Measurements from ENCODE around the gene EMSY. TPM values are rescaled to one million over a fixed set of nuclear protein-coding genes. Genes with fewer than 3 reads are reported as not detected.
A peak's percentile ranks its signal among the peaks of the same experiment; 100 is the strongest.

The EMSY gene
- total and polyA plus RNA-seq, 8 donors = 18.2 to 43.9 (median 36.9) TPM

DNA sequence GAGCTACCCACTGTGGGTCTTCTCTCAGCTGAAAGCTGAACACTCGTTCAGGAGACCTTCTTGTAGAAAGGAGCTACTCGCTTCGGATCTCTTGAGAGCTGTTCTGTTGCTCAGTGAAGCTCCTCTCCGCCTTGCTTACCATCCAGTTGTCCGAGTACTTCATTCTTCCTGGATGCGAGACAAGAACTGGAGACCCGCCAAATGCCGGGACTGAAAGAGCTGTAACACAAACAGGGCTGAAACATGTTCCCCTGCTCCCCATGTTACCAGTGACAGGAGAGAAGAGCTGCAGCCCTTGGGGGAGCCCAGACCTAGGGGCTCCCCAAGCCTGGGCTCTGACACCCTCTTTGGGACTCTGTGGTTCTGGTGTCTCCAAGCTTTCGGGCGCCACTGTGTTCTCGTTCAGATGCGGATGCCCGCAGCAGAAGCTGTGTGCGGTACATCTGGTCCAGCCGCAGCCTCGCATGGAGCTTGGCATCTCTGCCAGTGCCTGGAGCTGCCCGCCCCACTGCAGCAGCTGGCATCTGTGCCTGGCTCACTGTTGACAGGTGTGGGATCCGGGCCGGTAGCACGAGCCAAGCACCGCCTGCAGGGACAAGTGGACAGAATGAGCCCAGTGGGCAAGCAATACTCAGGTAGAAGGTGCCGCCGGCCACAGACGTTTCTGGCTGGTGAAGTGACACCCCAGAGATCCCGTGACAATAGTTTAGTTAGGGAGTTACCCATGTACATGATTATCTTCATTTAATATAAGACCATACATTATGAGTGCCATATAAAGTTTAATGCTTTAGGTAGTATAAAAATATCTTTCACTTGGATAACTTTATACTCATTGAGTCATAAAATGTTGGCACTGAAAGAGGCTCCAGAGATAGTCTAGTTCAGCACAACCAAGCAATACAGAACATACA, 49.1 kb downstream of the EMSY start:
- ATAC-seq (no peak), DNase-seq (peak in 1 of 4 donors; percentile 76)
- Histone ChIP-seq H3K4me1 (no peaks in the 10 kb centered on the region), H3K27ac (no peak overlapping the region), H3K36me3 (peaks cover 0 to 47% of the 10 kb centered on the region in 2 donors), H3K9me3 (no peaks in the 10 kb centered on the region), H3K4me3 (no peak overlapping the region), H3K27me3 (no peaks in the 10 kb centered on the region)
- intact Hi-C loops (cut with DNase I) = no loop called here
- TF ChIP-seq, protein P1, sequence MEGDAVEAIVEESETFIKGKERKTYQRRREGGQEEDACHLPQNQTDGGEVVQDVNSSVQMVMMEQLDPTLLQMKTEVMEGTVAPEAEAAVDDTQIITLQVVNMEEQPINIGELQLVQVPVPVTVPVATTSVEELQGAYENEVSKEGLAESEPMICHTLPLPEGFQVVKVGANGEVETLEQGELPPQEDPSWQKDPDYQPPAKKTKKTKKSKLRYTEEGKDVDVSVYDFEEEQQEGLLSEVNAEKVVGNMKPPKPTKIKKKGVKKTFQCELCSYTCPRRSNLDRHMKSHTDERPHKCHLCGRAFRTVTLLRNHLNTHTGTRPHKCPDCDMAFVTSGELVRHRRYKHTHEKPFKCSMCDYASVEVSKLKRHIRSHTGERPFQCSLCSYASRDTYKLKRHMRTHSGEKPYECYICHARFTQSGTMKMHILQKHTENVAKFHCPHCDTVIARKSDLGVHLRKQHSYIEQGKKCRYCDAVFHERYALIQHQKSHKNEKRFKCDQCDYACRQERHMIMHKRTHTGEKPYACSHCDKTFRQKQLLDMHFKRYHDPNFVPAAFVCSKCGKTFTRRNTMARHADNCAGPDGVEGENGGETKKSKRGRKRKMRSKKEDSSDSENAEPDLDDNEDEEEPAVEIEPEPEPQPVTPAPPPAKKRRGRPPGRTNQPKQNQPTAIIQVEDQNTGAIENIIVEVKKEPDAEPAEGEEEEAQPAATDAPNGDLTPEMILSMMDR (IDR thresholded peaks at IDR 0.05) = no peak

DNA sequence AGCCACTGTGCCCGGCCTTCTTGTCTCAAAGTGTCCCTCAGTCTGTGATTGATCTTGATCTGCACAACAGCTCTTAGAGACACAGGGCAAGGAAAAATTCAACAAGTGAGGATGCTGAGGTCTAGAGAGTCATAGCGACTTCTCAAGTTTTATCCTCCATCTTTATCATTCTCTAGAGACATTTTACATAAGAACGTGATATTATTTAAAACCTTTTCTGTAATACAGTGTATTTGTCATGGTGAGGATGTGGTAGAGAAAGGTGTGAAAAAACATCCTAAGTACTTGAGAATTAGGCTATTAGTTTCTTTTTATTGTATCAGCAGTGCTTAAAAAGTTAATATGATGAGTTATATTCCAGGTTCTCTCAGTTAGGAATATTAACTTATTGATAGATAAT, 50.2 kb downstream of the EMSY start:
- H3K27ac ChIP-seq = no peak overlapping the region
- H3K27me3 ChIP-seq = no peaks in the 10 kb centered on the region
- DNase-seq (no peak), ATAC-seq (no peak)
- H3K36me3 ChIP-seq = peaks cover 0 to 48% of the 10 kb centered on the region in 2 donors
- no peaks in the 10 kb centered on the region for H3K9me3 ChIP-seq
- H3K4me3 ChIP-seq = no peak overlapping the region
- H3K4me1 ChIP-seq = no peaks in the 10 kb centered on the region
- intact Hi-C loops (cut with DNase I) = no loop called here
- TF ChIP-seq, protein P1 (IDR thresholded peaks at IDR 0.05) = no peak

DNA sequence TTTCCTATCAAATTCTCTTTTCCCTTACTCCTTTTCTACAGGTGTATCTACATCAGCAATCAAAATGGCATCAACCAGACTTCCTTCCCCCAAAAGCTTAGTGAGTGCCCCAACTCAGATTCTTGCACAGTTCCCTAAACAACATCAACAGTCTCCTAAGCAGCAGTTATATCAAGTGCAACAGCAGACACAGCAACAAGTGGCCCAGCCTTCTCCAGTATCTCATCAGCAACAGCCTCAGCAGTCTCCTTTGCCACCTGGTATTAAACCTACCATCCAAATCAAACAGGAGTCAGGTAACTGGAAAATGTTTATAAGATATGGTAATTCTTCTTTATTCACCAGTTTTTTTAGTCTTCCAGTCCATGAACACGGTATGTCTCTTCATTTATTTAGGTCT, 51.4 kb downstream of the EMSY start:
- H3K4me1 ChIP-seq = no peaks in the 10 kb centered on the region
- H3K27ac ChIP-seq = no peak overlapping the region
- TF ChIP-seq, protein P1 (IDR thresholded peaks at IDR 0.05) = no peak
- intact Hi-C loops (cut with DNase I) = no loop called here
- H3K36me3 ChIP-seq = peaks cover 0 to 56% of the 10 kb centered on the region in 2 donors
- no peak overlapping the region for H3K4me3 ChIP-seq
- H3K9me3 ChIP-seq = peaks cover 0 to 4% of the 10 kb centered on the region in 2 donors
- ATAC-seq = no peak
- no peaks in the 10 kb centered on the region for H3K27me3 ChIP-seq
- no peak for DNase-seq

DNA sequence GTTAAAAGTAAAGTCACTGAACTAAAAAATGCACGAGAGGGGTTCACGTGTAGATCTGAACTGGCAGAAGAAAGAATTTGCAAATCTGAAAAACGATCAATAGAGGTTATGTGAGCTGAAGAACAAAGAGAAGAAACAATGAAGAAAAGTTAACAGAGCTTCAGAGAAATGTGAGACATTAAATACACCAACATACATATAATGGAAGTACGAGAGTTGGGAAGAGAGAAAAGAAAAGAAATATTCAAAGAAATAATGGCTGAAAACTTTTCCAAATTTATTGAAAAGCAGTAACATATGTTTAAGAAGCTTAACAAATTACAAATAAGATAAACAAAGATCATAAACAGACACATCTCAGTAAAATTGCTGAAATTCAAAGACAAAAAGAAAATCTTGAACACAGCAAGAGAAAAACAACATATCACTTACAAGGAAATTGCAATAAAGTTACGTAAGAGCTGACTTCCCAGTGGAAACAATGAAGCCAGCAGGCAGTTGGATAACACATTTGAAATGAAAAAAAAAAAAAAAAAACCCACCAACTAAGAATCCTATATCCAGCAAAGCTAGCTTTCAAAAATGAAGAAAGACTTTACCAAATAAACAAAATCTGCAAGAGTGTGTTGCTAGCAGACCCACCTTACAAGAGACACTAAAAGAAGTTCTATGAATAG, 56.8 kb downstream of the EMSY start:
- DNase-seq = no peak
- Histone ChIP-seq H3K9me3 (peaks cover 0 to 11% of the 10 kb centered on the region in 2 donors), H3K4me3 (no peak overlapping the region), H3K27ac (no peak overlapping the region), H3K4me1 (no peaks in the 10 kb centered on the region), H3K36me3 (peaks cover 0 to 27% of the 10 kb centered on the region in 2 donors), H3K27me3 (no peaks in the 10 kb centered on the region)
- intact Hi-C loops (cut with DNase I) = no loop called here
- no peak for ATAC-seq
- TF ChIP-seq, protein P1 (IDR thresholded peaks at IDR 0.05) = no peak

DNA sequence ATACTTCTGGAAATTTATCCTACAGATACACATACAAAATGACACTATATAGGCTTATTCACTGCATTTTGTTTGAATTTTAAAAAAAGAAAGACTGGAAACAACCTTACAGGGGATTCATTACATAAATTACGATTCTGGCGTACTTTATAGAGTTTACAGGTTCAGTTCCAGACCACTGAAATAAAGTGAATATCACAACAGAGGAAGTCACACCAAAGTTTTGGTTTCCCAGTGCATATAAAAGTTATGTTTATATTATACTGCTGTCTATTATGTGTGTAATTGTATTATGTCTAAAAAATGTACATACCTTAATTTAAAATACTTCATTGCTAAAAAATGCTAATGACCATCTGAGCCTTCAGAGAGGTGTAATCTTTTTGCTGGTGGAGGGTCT, 62.0 kb downstream of the EMSY start:
- no peak for ATAC-seq
- H3K9me3 ChIP-seq = peaks cover 0 to 1% of the 10 kb centered on the region in 2 donors
- intact Hi-C loops (cut with DNase I) = no loop called here

More for the DNA sequence above, 62.0 kb downstream of the EMSY start:
- H3K36me3 ChIP-seq = no peaks in the 10 kb centered on the region
- TF ChIP-seq, protein P1 (IDR thresholded peaks at IDR 0.05) = no peak
- H3K4me3 ChIP-seq = no peak overlapping the region
- no peak overlapping the region for H3K27ac ChIP-seq
- DNase-seq = no peak
- no peaks in the 10 kb centered on the region for H3K4me1 ChIP-seq
- H3K27me3 ChIP-seq = no peaks in the 10 kb centered on the region

Measured in left lung (tissue), 10 donors.